Measurements from ENCODE around the gene EFNB2.

DNA sequence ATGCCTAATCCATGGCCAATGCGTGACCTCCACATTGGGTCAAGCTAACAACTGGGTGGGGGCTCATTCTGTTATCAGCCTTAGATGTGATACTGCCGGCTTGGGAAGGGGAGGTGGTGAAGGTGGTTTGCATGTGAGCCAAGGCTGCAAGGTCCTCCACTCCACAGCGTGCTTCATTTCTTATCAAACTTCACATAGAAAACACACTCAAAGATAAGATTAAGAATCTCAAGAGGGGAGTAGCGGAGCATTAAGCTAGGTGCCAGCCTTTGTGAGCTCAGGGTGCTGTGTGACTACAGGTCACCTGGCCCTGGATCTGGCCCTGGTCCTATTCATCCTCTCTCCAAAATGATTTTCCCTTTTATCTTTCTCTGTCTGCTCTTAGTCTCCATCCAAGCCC lies 45.8 kb upstream of the EFNB2 start:
- no peak for TF ChIP-seq CTCF (IDR thresholded peaks at IDR 0.05)
- no peak for TF ChIP-seq SIN3A (IDR thresholded peaks at IDR 0.05; ENCODE audit: borderline replicate concordance, insufficient read depth, low read depth, low read length)
- TF ChIP-seq POLR2AphosphoS5 (IDR thresholded peaks at IDR 0.05; ENCODE audit: low read depth, low read length), result no peak
- no peak for TF ChIP-seq REST (IDR thresholded peaks at IDR 0.05; ENCODE audit: insufficient read depth in 1 of 2, low read depth in 2 of 2, low read length in 1 of 2)
- no peak for TF ChIP-seq TCF7L2 (IDR thresholded peaks at IDR 0.05; ENCODE audit: low read depth, low read length)
